Measurements from ENCODE around the gene KCNRG.
"Not testable (repeated sequence)": the region's sequence is repeated elsewhere in the genome, so short reads cannot be mapped to it uniquely, and the experiment has no call there.

Gene KCNRG

DNA sequence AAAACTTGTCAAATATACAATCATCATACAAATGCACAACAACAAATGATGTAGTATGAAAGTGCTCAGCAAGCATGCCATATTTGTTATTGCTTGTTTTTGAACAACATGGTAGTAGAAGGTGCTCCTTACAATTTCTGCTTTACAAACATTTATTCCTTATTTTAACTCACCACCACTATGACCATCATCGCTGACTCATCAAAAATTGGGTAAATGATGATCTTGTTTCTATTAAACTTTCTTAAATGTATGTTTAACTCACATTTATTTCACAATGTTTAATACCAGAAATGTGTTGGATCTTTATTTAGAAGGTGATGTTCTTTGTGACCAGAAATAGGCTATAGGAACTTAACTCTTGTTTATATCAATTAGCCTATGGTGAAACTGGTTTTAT, 45.5 kb downstream of the KCNRG start (continued):
- TF ChIP-seq, protein P1, sequence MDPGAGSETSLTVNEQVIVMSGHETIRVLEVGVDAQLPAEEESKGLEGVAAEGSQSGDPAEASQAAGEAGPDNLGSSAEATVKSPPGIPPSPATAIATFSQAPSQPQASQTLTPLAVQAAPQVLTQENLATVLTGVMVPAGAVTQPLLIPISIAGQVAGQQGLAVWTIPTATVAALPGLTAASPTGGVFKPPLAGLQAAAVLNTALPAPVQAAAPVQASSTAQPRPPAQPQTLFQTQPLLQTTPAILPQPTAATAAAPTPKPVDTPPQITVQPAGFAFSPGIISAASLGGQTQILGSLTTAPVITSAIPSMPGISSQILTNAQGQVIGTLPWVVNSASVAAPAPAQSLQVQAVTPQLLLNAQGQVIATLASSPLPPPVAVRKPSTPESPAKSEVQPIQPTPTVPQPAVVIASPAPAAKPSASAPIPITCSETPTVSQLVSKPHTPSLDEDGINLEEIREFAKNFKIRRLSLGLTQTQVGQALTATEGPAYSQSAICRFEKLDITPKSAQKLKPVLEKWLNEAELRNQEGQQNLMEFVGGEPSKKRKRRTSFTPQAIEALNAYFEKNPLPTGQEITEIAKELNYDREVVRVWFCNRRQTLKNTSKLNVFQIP (CRISPR knock-in tag; IDR thresholded peaks at IDR 0.05; ENCODE audit: borderline replicate concordance, low read depth), result no peak
- TF ChIP-seq ZNF565 (CRISPR knock-in tag; conservative IDR thresholded peaks at IDR 0.05; ENCODE audit: low read depth) (no peak), ZNF70 (CRISPR knock-in tag; IDR thresholded peaks at IDR 0.05) (no peak), ISL1 (CRISPR knock-in tag; IDR thresholded peaks at IDR 0.05) (no peak), ZFP30 (CRISPR knock-in tag; IDR thresholded peaks at IDR 0.05) (no peak), RARB (CRISPR knock-in tag; IDR thresholded peaks at IDR 0.05) (no peak), PPARA (CRISPR knock-in tag; IDR thresholded peaks at IDR 0.05; ENCODE audit: borderline replicate concordance) (no peak)
- TF ChIP-seq, protein P2, sequence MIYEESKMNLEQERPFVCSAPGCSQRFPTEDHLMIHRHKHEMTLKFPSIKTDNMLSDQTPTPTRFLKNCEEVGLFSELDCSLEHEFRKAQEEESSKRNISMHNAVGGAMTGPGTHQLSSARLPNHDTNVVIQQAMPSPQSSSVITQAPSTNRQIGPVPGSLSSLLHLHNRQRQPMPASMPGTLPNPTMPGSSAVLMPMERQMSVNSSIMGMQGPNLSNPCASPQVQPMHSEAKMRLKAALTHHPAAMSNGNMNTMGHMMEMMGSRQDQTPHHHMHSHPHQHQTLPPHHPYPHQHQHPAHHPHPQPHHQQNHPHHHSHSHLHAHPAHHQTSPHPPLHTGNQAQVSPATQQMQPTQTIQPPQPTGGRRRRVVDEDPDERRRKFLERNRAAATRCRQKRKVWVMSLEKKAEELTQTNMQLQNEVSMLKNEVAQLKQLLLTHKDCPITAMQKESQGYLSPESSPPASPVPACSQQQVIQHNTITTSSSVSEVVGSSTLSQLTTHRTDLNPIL (CRISPR knock-in tag; IDR thresholded peaks at IDR 0.05; ENCODE audit: low read depth), result no peak

DNA sequence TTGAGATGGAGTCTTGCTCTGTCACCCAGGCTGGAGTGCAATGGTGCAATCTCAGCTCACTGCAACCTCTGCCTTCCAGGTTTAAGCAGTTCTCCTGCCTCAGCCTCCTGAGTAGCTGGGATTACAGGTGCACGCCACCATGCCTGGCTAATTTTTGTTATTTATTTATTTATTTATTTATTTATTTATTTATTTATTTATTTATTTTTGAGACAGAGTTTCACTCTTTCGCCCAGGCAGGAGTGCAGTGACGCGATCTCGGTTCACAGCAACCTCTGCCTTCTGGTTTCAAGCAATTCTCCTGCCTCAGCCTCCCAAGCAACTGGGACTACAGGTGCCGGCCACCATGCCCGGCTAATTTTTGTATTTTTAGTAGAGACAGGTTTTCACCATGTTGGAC, 47.1 kb downstream of the KCNRG start:
- ATAC-seq, result not testable (repeated sequence)

DNA sequence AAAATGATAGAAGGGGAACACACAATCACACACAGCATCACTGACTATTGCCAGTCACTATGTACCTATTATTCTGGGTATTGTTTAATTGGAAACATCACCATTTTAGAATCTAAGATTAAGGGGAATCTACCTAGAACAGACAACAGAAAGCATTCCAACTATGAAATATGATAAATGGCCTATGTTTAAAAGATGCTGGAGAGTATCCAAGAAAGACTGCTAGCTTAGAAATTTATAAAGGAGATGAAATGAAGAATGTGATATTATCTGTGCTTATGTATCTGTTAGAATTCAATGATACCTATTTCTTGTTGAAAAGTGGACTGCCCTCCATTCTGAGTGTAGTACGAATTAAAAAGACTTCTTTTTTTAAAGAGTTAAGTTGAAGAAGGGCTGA, 50.5 kb downstream of the KCNRG start:
- peak; percentile 98 for TF ChIP-seq ISL1 (CRISPR knock-in tag; IDR thresholded peaks at IDR 0.05)
- no peak for TF ChIP-seq CSDC2 (CRISPR knock-in tag; IDR thresholded peaks at IDR 0.05)
- ATAC-seq, result peak; percentile 84

DNA sequence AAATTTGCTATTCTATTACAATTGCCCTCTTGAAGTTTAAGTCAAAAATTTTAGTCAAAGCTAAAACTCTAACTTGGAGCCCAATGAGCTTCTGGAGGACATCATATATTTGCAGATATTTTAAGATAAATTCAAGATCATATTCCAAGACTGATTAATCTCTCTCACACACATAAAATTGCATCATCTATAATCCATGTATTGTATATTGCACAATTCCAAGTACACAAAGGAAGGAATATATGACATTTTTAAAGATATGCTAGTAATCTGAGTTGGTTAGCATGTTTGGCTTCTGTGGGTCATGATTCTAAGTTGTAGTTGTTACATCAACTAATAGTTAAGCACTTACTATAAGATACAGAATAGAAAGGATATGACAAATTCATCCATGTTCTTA, 53.3 kb downstream of the KCNRG start:
- no peak for ATAC-seq
- TF ChIP-seq PPARA (CRISPR knock-in tag; IDR thresholded peaks at IDR 0.05; ENCODE audit: borderline replicate concordance) (no peak), OSR1 (CRISPR knock-in tag; IDR thresholded peaks at IDR 0.05) (no peak)

DNA sequence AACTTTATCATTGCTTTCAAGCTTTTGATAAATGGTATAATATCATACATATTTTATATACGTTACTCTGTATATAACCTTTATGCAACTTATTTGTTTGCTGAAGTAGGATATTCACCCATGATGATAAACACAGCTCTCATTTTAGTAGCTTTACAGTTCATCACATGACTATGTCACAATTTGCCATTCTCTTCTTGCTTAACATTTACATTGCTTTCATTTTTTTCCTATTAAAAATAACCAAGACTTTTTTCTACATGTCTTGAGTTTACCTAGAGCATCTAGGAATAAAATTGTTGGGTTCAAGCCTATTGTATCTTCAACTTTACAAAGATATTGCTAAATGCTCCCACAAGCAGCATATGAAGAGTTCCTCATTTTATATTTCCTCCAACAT, 54.0 kb downstream of the KCNRG start:
- TF ChIP-seq, protein P3, sequence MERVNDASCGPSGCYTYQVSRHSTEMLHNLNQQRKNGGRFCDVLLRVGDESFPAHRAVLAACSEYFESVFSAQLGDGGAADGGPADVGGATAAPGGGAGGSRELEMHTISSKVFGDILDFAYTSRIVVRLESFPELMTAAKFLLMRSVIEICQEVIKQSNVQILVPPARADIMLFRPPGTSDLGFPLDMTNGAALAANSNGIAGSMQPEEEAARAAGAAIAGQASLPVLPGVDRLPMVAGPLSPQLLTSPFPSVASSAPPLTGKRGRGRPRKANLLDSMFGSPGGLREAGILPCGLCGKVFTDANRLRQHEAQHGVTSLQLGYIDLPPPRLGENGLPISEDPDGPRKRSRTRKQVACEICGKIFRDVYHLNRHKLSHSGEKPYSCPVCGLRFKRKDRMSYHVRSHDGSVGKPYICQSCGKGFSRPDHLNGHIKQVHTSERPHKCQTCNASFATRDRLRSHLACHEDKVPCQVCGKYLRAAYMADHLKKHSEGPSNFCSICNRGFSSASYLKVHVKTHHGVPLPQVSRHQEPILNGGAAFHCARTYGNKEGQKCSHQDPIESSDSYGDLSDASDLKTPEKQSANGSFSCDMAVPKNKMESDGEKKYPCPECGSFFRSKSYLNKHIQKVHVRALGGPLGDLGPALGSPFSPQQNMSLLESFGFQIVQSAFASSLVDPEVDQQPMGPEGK (CRISPR knock-in tag; IDR thresholded peaks at IDR 0.05; ENCODE audit: borderline replicate concordance), result no peak
- TF ChIP-seq, protein P4, sequence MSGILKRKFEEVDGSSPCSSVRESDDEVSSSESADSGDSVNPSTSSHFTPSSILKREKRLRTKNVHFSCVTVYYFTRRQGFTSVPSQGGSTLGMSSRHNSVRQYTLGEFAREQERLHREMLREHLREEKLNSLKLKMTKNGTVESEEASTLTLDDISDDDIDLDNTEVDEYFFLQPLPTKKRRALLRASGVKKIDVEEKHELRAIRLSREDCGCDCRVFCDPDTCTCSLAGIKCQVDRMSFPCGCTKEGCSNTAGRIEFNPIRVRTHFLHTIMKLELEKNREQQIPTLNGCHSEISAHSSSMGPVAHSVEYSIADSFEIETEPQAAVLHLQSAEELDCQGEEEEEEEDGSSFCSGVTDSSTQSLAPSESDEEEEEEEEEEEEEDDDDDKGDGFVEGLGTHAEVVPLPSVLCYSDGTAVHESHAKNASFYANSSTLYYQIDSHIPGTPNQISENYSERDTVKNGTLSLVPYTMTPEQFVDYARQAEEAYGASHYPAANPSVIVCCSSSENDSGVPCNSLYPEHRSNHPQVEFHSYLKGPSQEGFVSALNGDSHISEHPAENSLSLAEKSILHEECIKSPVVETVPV (CRISPR knock-in tag; IDR thresholded peaks at IDR 0.05), result no peak
- no peak for TF ChIP-seq ZNF565 (CRISPR knock-in tag; conservative IDR thresholded peaks at IDR 0.05; ENCODE audit: low read depth)
- TF ChIP-seq TCF4 (CRISPR knock-in tag; IDR thresholded peaks at IDR 0.05; ENCODE audit: borderline replicate concordance), result no peak
- no peak for ATAC-seq

DNA sequence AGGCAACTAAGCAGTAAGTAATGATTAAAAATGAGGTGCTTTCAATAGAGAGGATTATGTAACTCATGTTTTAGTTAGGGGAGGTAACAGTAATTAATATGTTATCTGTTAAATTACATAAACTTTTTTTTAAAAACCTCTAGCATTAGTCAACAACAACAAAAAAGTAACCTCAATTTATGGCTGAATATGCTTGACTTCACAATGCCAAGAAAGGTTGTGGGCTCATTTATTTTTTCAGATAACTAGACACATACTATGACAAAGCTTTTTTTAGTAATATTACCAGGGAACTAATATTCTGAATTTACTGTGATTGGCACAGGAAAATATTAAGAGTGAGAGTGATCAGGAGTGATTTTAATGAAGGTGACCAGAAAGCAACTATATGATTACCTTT, 54.9 kb downstream of the KCNRG start:
- TF ChIP-seq, protein P2 (CRISPR knock-in tag; IDR thresholded peaks at IDR 0.05; ENCODE audit: low read depth), result no peak
- TF ChIP-seq ISL1 (CRISPR knock-in tag; IDR thresholded peaks at IDR 0.05), result no peak
- TF ChIP-seq, protein P3 (CRISPR knock-in tag; IDR thresholded peaks at IDR 0.05; ENCODE audit: borderline replicate concordance), result no peak
- TF ChIP-seq TCF4 (CRISPR knock-in tag; IDR thresholded peaks at IDR 0.05; ENCODE audit: borderline replicate concordance), result no peak
- no peak for TF ChIP-seq BACH2 (CRISPR knock-in tag; IDR thresholded peaks at IDR 0.05; ENCODE audit: borderline replicate concordance)
- TF ChIP-seq SNAI2 (CRISPR knock-in tag; IDR thresholded peaks at IDR 0.05), result no peak
- TF ChIP-seq OSR1 (CRISPR knock-in tag; IDR thresholded peaks at IDR 0.05), result no peak
- TF ChIP-seq CSDC2 (CRISPR knock-in tag; IDR thresholded peaks at IDR 0.05), result no peak
- no peak for TF ChIP-seq ZFP30 (CRISPR knock-in tag; IDR thresholded peaks at IDR 0.05)
- ATAC-seq, result no peak

Data from SK-N-SH treated with all-trans-retinoic acid at 6 μM for 48 hours (cell line).